Measurements from ENCODE around the gene FREM1.

GRCh38 chr9:14761584-14761983 lies 148.6 kb downstream of the FREM1 start:
- TF ChIP-seq JUND (IDR thresholded peaks at IDR 0.05) (no peak), EP300 (IDR thresholded peaks at IDR 0.05; ENCODE audit: borderline replicate concordance in 1 of 2, low read depth in 1 of 2, low read length in 1 of 2) (no peak)
